ENCODE results near the gene LSM14B. TPM values are rescaled to one million over a fixed set of nuclear protein-coding genes. Genes with fewer than 3 reads are reported as not detected.
"Not testable (repeated sequence)": the region's sequence is repeated elsewhere in the genome, so short reads cannot be mapped to it uniquely, and the experiment has no call there.

LSM14B gene
- total RNA-seq, 1 experiment from 2014 or later, result 51.3 TPM

DNA sequence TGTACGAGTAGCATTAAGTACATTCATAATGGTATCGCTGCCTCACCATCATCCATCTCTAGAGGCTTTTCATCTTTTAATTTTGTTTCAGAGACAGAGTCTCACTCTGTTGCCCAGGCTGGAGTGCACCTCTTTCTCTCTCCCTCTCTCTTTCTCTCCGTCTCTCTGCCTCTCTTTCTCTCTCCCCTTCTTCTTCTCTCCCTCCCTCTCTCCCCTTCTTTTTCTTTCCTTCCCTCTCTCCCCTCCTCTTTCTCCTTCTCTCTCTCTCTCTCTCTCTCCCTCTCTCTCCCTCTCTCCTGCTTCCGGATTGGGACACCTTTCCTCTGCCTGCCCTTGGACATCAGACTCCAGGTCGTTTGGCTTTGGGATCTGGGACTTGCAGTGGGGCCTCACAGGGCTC is 39.0 kb upstream of the LSM14B start:
- H3K9me3 ChIP-seq (ENCODE audit: control insufficient read depth in 1 of 2, insufficient read depth in 1 of 2, low read depth in 1 of 2, low read length in 2 of 2), result no peaks in the 10 kb centered on the region
- no peaks in the 10 kb centered on the region for H4K20me1 ChIP-seq (ENCODE audit: insufficient read depth)
- intact Hi-C loops (cut with micrococcal nuclease), result no loop called here
- H3K27ac ChIP-seq (ENCODE audit: low read depth, low read length), result no peak overlapping the region
- no peaks in the 10 kb centered on the region for H3K36me3 ChIP-seq (ENCODE audit: control insufficient read depth in 1 of 2, insufficient read depth in 2 of 2, low read length in 2 of 2)
- H3K9ac ChIP-seq (ENCODE audit: low read length), result no peak overlapping the region
- DNase-seq (ENCODE audit: low read depth, low spot score), result no peak
- no TSS peak for BruUV-seq (replicated peaks)
- POLR2A ChIA-PET, result no interaction called here
- H3K9me2 ChIP-seq (ENCODE audit: insufficient read depth), result no peaks in the 10 kb centered on the region
- CTCF ChIA-PET, result no interaction called here
- no peak overlapping the region for H2AFZ ChIP-seq (ENCODE audit: low read depth, low read length, poor library complexity, severe bottlenecking)
- no peaks in the 10 kb centered on the region for H3K79me2 ChIP-seq (ENCODE audit: insufficient read depth, low read length)
- peaks cover 4% of the 10 kb centered on the region; the same call in 1 of the 2 replicates for H3K27me3 ChIP-seq (ENCODE audit: insufficient read depth, low read length)
- H3K4me3 ChIP-seq (replicated peaks in 1 of 2; ENCODE audit: low read depth in 1 of 2, low read length in 2 of 2), result no peak overlapping the region
- RAD21 ChIA-PET (ENCODE audit: low non-redundant PET in 1 of 2, low total read pairs in 2 of 2, uncharacterized antibody in 2 of 2, unreplicated experiment in 2 of 2), result no interaction called here
- no peak for TF ChIP-seq JUND (IDR thresholded peaks at IDR 0.05)
- no peak for TF ChIP-seq SIN3A (IDR thresholded peaks at IDR 0.05; ENCODE audit: low read depth)
- no peak for TF ChIP-seq EZH2phosphoT487 (IDR thresholded peaks at IDR 0.05; ENCODE audit: borderline replicate concordance)
- no peak for TF ChIP-seq EGR1 (IDR thresholded peaks at IDR 0.05; ENCODE audit: low read depth)
- TF ChIP-seq ELF1 (IDR thresholded peaks at IDR 0.05; ENCODE audit: borderline replicate concordance, low read depth), result no peak
- TF ChIP-seq, protein P1, sequence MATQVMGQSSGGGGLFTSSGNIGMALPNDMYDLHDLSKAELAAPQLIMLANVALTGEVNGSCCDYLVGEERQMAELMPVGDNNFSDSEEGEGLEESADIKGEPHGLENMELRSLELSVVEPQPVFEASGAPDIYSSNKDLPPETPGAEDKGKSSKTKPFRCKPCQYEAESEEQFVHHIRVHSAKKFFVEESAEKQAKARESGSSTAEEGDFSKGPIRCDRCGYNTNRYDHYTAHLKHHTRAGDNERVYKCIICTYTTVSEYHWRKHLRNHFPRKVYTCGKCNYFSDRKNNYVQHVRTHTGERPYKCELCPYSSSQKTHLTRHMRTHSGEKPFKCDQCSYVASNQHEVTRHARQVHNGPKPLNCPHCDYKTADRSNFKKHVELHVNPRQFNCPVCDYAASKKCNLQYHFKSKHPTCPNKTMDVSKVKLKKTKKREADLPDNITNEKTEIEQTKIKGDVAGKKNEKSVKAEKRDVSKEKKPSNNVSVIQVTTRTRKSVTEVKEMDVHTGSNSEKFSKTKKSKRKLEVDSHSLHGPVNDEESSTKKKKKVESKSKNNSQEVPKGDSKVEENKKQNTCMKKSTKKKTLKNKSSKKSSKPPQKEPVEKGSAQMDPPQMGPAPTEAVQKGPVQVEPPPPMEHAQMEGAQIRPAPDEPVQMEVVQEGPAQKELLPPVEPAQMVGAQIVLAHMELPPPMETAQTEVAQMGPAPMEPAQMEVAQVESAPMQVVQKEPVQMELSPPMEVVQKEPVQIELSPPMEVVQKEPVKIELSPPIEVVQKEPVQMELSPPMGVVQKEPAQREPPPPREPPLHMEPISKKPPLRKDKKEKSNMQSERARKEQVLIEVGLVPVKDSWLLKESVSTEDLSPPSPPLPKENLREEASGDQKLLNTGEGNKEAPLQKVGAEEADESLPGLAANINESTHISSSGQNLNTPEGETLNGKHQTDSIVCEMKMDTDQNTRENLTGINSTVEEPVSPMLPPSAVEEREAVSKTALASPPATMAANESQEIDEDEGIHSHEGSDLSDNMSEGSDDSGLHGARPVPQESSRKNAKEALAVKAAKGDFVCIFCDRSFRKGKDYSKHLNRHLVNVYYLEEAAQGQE (IDR thresholded peaks at IDR 0.05; ENCODE audit: low read depth), result no peak
- TF ChIP-seq, protein P2, sequence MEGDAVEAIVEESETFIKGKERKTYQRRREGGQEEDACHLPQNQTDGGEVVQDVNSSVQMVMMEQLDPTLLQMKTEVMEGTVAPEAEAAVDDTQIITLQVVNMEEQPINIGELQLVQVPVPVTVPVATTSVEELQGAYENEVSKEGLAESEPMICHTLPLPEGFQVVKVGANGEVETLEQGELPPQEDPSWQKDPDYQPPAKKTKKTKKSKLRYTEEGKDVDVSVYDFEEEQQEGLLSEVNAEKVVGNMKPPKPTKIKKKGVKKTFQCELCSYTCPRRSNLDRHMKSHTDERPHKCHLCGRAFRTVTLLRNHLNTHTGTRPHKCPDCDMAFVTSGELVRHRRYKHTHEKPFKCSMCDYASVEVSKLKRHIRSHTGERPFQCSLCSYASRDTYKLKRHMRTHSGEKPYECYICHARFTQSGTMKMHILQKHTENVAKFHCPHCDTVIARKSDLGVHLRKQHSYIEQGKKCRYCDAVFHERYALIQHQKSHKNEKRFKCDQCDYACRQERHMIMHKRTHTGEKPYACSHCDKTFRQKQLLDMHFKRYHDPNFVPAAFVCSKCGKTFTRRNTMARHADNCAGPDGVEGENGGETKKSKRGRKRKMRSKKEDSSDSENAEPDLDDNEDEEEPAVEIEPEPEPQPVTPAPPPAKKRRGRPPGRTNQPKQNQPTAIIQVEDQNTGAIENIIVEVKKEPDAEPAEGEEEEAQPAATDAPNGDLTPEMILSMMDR (IDR thresholded peaks at IDR 0.05 in 2 of 3, conservative IDR thresholded peaks at IDR 0.05 in 1 of 3; ENCODE audit: borderline replicate concordance in 1 of 3, insufficient read depth in 1 of 3, low read depth in 2 of 3, low read length in 2 of 3), result no peak
- TF ChIP-seq, protein P3, sequence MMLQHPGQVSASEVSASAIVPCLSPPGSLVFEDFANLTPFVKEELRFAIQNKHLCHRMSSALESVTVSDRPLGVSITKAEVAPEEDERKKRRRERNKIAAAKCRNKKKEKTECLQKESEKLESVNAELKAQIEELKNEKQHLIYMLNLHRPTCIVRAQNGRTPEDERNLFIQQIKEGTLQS (IDR thresholded peaks at IDR 0.05), result no peak
- no peak for TF ChIP-seq TCF7L2 (IDR thresholded peaks at IDR 0.05; ENCODE audit: borderline replicate concordance, extremely low read depth, insufficient read depth, insufficient read length)
- TF ChIP-seq ZFX (IDR thresholded peaks at IDR 0.05), result no peak
- TF ChIP-seq POLR2A (IDR thresholded peaks at IDR 0.05; ENCODE audit: borderline replicate concordance, extremely low read depth, insufficient read depth, insufficient read length), result no peak
- no peak for TF ChIP-seq CBX3 (IDR thresholded peaks at IDR 0.05; ENCODE audit: low read depth)
- TF ChIP-seq, protein P4, sequence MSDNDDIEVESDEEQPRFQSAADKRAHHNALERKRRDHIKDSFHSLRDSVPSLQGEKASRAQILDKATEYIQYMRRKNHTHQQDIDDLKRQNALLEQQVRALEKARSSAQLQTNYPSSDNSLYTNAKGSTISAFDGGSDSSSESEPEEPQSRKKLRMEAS (IDR thresholded peaks at IDR 0.05), result no peak
- no peak for TF ChIP-seq SP1 (IDR thresholded peaks at IDR 0.05; ENCODE audit: low read depth)
- H3K4me1 ChIP-seq (ENCODE audit: control insufficient read depth in 1 of 2, insufficient read depth in 2 of 2, low read length in 2 of 2), result peaks cover 3 to 4% of the 10 kb centered on the region in 2 experiments; a peak in 3 of 4 replicates
- no peak overlapping the region for H3K4me2 ChIP-seq (ENCODE audit: low read length)
- ATAC-seq, result no peak

DNA sequence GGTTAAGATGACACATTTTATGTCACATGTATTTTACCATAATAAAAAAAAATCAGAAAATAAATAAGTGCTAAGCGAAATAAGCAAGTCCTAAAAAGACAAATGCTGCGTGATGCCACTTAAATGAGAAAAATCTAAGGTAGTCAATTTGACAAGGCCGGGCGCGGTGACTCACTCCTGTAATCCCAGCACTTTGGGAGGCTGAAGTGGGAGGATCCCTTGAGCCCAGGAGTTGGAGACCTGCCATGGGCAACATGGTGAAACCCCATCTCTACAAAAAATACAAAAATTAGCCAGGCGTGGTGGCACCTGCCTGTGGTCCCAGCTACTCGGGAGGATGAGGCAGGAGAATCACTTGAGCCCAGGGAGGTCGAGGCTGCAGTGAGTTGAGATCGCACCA is 38.1 kb upstream of the LSM14B start:
- BruUV-seq (replicated peaks); H3K36me3 ChIP-seq (ENCODE audit: control insufficient read depth in 1 of 2, insufficient read depth in 2 of 2, low read length in 2 of 2); POLR2A ChIA-PET; DNase-seq (ENCODE audit: low read depth, low spot score); H2AFZ ChIP-seq (ENCODE audit: low read depth, low read length, poor library complexity, severe bottlenecking); H3K4me2 ChIP-seq (ENCODE audit: low read length); H3K27ac ChIP-seq (ENCODE audit: low read depth, low read length); H3K27me3 ChIP-seq (ENCODE audit: insufficient read depth, low read length); H3K9ac ChIP-seq (ENCODE audit: low read length); ATAC-seq; RAD21 ChIA-PET (ENCODE audit: low non-redundant PET in 1 of 2, low total read pairs in 2 of 2, uncharacterized antibody in 2 of 2, unreplicated experiment in 2 of 2); intact Hi-C loops (cut with micrococcal nuclease); H3K4me3 ChIP-seq (replicated peaks in 1 of 2; ENCODE audit: low read depth in 1 of 2, low read length in 2 of 2); H3K9me3 ChIP-seq (ENCODE audit: control insufficient read depth in 1 of 2, insufficient read depth in 1 of 2, low read depth in 1 of 2, low read length in 2 of 2); H3K9me2 ChIP-seq (ENCODE audit: insufficient read depth); H4K20me1 ChIP-seq (ENCODE audit: insufficient read depth); H3K79me2 ChIP-seq (ENCODE audit: insufficient read depth, low read length); CTCF ChIA-PET: not testable (repeated sequence)
- H3K4me1 ChIP-seq (ENCODE audit: control insufficient read depth in 1 of 2, insufficient read depth in 2 of 2, low read length in 2 of 2), result peaks cover 5 to 13% of the 10 kb centered on the region in 2 experiments; a peak in 3 of 4 replicates
